GM18909 (cell line): ENCODE data around the gene SLC39A12.

Experiments
- ATAC-seq: cut with Tn5 transposase; IDR thresholded peaks from one replicate; pipeline ENCODE4 v1.9.1; 2021; ENCODE audit warnings: mild to moderate bottlenecking; ENCODE audit not compliant: unreplicated experiment, poor library complexity

SLC39A12 gene

DNA sequence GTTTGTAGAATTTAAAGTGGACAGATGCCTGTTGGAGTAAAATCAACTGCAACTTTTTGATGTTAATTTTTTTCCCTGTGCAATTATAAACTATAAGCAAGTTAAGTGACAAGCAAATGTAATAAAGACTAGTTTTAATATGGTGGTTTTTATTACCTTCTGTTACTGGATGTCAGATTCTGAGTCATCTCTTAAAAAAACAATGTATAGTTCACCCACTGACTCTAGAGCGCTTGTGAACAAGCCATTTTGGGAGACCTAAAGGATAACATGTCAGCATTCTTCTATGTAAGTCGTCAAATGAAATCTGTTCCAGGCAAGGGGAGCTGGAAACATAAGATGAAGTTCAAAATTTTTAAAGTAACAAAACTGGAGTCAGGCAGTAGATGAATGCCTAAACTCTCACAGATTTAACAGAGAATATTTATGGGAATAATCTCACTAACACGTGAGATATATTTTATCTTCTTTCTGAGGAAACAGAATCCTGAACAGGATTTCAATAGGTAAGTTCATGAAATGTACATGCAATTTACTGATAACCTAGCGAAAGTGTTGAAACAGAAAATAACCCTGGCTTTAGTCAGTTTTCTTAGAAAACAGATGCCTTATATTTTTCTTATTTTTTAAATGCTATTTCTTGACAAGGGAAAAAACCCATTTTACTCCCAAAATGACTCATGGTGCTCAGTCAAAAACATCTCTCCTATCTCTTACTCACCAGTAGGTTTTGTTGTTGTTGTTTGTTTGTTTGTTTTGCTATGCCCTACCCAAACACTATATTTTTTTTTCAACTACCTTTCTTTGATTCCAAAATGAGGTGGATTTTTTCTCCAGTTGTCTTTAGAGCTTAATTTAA lies 91.7 kb downstream of the SLC39A12 start:
- no peak for ATAC-seq

DNA sequence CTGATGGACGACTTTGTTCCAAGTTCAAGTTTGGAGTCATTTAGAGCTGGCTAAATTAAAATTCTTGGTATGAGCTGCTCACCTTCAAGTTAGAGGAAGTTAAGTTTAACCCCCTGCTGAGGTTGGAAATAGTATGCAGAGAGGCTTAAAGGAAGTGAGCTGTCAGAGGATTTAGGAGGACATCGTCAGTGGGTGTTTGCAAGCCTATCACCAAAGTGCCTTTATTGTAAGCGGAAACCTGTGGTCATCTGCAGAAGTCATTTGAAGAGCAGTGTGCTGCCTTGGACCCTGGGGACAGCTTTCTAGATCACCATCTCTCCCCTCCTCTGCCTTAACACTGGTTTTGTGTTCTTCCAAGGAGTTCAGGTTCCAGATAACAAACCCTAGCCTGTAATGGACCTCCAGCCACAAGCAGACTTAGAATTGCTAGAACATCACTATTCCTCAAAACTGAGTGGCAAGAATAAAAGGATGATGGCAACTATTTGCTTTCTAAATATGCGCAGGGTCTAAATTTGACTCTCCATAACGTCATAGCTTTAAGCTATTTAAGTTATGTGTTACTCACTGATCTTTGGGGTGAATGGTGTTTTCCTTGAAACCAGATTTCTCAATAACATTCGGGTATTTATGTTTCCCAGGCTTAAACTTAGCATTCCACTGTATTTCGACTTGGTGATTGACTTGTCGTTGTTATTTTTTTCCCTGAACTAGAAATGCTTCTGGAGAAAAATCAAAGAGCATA lies 93.4 kb downstream of the SLC39A12 start:
- no peak for ATAC-seq

DNA sequence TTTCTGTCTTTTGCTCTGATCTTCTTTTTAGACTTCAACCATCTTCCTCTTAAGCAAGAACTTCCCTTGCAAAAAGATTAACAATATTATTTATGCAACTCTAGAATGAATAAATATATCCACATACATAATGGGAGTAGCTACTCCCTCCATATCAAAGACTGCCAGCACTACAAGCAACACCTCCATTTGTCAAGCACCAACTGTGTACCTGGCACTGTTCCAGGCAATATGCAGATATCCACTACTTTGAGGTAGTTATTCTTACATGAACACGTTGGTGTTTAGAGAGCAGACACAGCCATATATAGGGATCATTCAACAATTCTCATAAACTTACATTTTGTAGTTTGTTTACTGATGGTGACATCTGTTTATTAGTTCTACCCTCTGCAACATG lies 104.9 kb downstream of the SLC39A12 start:
- no peak for ATAC-seq

DNA sequence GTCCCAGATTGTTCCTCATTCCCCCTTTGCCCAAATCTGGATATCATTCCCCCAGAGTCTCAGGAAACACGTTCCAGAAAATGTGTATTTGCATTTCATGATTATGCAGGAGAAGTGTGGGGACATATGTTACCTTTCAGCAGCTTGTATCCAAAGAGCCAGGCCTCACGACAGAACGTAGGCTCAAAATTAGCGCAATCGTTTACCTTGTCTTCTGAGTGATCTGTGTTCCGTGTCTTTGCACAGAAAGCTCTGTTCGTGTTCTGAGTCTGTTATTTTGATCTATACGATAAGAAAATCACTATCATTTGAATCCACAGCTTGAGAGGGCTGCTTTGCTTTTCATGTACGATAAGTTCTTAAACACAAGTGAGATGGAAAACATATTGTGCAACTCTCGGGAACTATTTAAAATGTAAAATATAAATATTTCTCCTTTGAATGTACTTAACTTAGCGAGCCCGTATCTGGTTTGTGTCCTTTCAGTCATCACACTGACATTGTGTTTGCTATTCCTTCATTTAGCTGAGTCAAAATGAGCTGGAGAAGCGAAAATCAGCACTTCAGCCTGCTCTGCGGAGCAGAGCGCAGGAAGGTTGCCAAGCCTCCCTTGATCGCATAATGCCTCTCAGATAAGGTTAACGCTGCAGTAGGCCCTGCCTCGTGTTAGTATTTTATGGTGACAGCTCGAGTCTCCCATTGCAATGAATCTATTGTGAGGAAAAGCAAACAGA lies 108.3 kb downstream of the SLC39A12 start:
- ATAC-seq, result no peak

DNA sequence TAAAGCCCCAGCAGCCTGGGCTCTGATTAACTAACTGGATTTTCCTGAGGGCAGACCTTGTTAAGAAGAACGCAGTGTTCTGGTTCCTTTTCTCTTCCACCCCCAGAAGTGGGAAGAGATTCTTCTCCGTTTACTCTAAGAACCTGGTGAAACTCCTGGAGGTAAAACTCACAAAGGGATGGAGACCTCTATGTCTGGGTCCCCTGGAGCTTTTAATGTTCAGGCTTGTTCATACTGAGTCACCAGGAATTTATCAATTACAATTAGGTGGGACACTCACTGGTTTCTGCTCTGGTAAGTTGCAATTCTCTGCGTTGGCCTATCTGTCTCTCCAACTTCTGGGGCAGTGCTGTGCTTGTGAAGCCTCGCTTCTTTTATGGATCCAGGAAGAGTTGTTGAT lies 115.2 kb downstream of the SLC39A12 start:
- ATAC-seq, result no peak

DNA sequence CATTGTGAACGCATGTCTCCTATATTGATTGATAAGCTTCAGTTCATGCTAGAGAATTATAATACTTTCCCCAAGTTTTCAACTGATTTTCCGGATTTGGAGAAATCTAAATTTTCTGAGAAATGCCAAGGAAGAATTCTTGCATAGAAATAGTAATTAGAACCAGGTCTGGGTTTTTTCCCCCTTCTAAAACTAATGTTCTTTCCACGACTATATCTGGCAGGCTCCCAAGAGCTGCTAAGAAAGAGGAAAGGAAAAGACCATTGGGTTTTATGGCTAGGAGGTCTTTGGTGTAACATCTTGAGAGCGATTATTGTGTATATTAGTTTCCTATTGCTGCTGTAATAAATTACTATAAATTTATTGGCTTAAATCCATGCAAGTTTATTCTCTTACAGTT lies 116.7 kb downstream of the SLC39A12 start:
- no peak for ATAC-seq

DNA sequence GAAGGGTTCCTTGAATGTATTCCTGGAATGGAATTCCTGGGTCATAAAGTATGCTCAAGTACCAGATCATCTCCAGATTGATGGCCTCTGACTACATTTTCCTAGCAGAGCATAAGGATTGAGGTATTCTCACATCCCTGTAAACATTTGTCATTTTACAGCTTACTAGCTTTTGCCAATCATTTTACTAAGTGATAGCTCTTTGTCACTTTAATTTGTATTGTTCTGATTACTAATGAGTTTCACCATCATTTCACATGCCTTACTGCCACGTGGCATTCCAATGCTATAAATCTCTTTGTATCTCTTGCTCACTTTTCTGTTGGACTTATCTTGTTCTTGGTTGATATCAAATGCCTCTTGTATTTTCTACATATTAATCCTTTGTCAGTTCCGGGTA lies 119.9 kb downstream of the SLC39A12 start:
- ATAC-seq, result no peak

DNA sequence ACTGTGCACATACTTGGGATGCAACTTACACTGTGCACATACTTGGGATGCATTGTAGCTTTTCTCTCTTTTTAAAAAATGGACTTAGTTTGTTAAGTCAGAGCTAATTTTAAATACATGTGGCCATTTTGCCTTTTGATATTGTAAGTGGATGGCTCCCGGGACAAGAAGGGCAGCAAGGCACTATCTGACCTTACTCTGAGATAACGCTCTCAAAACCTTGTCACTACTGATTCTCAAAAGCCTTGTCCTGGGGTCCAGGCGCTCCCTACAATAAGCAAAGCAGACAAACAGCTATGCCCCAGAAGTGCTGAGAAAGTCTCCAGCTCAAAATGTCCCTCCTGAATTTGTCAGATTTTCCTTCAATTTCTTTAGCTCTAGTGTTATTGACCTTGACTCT lies 121.6 kb downstream of the SLC39A12 start:
- no peak for ATAC-seq

DNA sequence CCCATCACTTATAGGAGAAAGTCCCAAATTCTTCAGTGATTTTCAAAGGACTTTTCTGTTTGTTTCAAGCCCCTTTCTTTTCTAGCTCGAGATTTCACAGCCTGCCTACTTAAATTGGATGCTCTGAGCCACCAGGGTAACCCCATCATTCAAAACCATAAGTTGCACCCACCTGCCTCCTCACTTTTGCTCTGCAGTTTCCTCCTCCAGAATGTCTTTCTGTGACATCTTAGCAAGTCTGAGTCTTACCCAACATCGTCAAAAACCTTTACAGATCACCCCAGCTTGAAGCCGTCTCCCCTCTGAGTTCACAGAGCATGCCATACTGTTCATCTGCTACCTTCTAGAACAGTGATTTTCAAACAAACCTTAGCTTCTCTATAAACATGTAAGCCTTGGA lies 124.2 kb downstream of the SLC39A12 start:
- ATAC-seq, result no peak

DNA sequence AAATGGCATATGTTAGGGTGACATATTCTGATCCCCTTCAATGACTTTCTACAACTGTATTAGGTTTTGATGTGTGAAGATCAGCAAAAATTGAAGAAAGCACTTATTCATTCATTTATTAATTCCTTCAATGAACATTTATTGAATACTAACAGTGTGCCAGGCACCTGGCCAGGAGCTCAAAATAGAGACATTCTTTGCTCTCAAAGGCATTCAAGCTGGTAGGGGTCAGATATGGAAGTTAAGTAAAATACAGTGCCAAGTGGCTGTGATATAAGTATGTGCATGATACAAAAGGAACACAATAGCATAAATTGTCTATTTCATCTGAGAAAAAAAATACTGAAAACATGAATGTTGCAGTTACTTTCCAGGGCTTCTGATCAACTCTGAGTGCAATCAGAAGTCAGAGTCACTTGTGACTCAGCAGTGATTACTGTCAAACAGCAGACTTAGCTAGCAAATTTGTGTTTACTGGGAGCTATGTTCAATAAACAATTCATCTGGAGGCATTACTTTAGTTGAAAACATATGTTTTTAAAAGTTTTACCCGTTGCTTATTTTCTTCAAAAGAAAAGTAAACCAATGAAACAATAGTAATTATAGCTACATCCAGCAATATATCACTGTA lies 128.1 kb downstream of the SLC39A12 start:
- ATAC-seq, result no peak

DNA sequence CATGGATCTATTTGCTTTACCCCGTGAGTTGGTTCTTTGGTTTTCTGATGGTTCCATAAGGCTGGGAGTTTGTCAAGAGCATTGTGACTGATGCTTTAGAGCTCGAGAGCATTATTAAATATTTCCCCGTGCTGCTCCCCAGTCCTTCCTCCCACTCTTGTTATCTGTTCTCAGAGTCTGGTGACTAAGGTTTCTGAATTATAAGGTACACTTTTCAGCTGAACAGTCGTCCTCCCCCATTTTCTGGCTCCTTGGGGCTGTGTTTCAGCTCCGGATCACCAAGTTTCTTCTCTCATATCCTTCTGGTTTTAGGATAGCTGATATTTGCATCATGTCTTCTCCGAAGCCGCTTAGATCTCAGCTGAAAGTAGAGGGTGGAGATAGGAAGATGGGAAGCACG lies 130.7 kb downstream of the SLC39A12 start:
- ATAC-seq, result no peak

DNA sequence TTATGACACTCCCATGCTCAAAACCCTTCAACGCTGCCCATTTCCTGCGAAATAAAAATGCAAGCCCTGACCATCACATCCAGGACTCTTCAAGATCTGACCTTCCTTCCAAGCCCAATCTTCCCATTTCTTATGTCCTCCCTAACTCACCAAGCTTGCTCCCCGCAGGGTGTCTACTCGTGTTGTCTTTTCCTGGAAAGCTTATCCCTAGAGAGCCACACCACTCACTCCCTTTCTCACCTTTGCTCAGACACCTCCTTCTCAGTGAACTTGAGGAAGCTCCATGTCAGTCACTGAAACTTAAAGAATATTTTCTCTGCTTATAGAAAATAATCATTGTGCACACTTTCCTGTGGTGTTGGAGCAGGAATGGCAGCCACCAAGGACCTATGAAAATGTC lies 134.1 kb downstream of the SLC39A12 start:
- ATAC-seq, result no peak

DNA sequence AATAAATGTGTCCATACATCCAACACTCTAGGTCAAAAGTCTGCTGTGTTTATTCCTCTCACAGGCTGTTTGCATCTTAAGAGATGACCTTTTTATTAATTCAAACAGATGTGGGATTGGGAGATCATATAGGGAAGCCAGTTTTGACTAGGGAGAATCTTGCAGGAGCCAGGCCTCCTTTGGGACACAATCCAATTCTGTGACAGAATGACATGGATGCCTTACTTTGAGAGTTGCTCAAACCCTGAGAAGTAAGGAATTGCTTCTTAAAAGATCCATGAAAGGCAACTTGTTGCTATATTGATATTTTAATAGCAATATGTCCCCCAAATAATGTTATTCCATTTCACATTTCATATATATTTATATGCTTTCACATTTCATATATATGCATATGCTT lies 135.0 kb downstream of the SLC39A12 start:
- no peak for ATAC-seq

DNA sequence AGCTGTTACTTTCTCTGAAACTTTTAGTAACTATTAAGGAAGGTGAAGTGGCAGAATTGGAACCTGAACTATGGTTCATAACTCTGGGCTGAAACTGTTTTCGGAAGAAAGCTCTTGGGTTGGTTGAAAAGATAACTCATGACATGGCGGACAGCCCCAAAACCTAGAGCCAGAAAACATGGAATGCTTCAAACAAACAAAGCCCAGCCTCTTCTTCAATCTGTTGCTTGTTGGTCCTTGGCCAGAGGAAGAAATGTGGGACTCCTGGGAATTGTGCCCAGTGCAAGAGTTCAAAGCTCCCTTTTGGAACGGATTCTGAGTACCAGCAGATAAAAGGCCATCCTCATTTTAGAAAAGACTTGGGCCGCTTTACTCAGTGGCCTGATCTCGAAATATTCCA lies 135.6 kb downstream of the SLC39A12 start:
- ATAC-seq, result no peak
